ENCODE data around the gene ODAD3.

ODAD3 gene

GRCh38 chr19:11445141-11445540, 10.2 kb upstream of the ODAD3 start:
- Histone ChIP-seq H3K79me2 (ENCODE audit: low read length) (no peaks in the 10 kb centered on the region), H3K9me3 (ENCODE audit: insufficient read depth, low read length) (no peaks in the 10 kb centered on the region), H2AFZ (ENCODE audit: low read depth, low read length) (no peak overlapping the region), H3K27ac (ENCODE audit: low read length) (no peak overlapping the region), H4K20me1 (ENCODE audit: insufficient read depth, low read length) (0 out of 2 replicates have a peak, but pooled peaks cover 2% of the 10 kb centered on the region), H3K36me3 (replicated peaks; ENCODE audit: low read depth, low read length) (peaks cover 55% of the 10 kb centered on the region), H3K4me3 (ENCODE audit: low read length) (no peak overlapping the region), H3K9ac (ENCODE audit: low read length) (no peak overlapping the region), H3K4me2 (ENCODE audit: low read length) (no peak overlapping the region), H3K27me3 (ENCODE audit: low read depth, low read length) (no peaks in the 10 kb centered on the region), H3K4me1 (ENCODE audit: low read length) (no peaks in the 10 kb centered on the region)
- TF ChIP-seq EZH2phosphoT487 (IDR thresholded peaks at IDR 0.05; ENCODE audit: low read depth): no peak
- TF ChIP-seq CTCF (IDR thresholded peaks at IDR 0.05; ENCODE audit: low read depth, low read length): no peak

GRCh38 chr19:11444059-11444458, 9.1 kb upstream of the ODAD3 start:
- no peak for TF ChIP-seq EZH2phosphoT487 (IDR thresholded peaks at IDR 0.05; ENCODE audit: low read depth)
- no peak for TF ChIP-seq CTCF (IDR thresholded peaks at IDR 0.05; ENCODE audit: low read depth, low read length)
- Histone ChIP-seq H3K9me3 (ENCODE audit: insufficient read depth, low read length) (no peaks in the 10 kb centered on the region), H3K27ac (ENCODE audit: low read length) (no peak overlapping the region), H3K4me1 (ENCODE audit: low read length) (no peaks in the 10 kb centered on the region), H3K9ac (ENCODE audit: low read length) (no peak overlapping the region), H3K36me3 (replicated peaks; ENCODE audit: low read depth, low read length) (peaks cover 52% of the 10 kb centered on the region), H2AFZ (ENCODE audit: low read depth, low read length) (no peak overlapping the region), H4K20me1 (ENCODE audit: insufficient read depth, low read length) (0 out of 2 replicates have a peak, but pooled peaks cover 2% of the 10 kb centered on the region), H3K4me3 (ENCODE audit: low read length) (no peak overlapping the region), H3K4me2 (ENCODE audit: low read length) (no peak overlapping the region), H3K27me3 (ENCODE audit: low read depth, low read length) (no peaks in the 10 kb centered on the region), H3K79me2 (ENCODE audit: low read length) (no peaks in the 10 kb centered on the region; the same call in 1 of the 2 replicates)

- H3K36me3 ChIP-seq (replicated peaks; ENCODE audit: low read depth, low read length): peaks cover 36% of the 10 kb centered on the region
- no peaks in the 10 kb centered on the region for H3K27me3 ChIP-seq (ENCODE audit: low read depth, low read length)
- H3K9ac ChIP-seq (ENCODE audit: low read length): peak overlapping the region; percentile 34; the same call in 1 of the 2 replicates
- no peak for TF ChIP-seq EZH2phosphoT487 (IDR thresholded peaks at IDR 0.05; ENCODE audit: low read depth)
- TF ChIP-seq CTCF (IDR thresholded peaks at IDR 0.05; ENCODE audit: low read depth, low read length): no peak
- H2AFZ ChIP-seq (ENCODE audit: low read depth, low read length): no peak overlapping the region
- H3K27ac ChIP-seq (ENCODE audit: low read length): peak overlapping the region; percentile 82
- peak overlapping the region; percentile 55 for H3K4me2 ChIP-seq (ENCODE audit: low read length)
- no peaks in the 10 kb centered on the region for H3K9me3 ChIP-seq (ENCODE audit: insufficient read depth, low read length)
- H3K4me1 ChIP-seq (ENCODE audit: low read length): peaks cover 28% of the 10 kb centered on the region
- peaks cover 15% of the 10 kb centered on the region for H3K79me2 ChIP-seq (ENCODE audit: low read length)
- no peaks in the 10 kb centered on the region for H4K20me1 ChIP-seq (ENCODE audit: insufficient read depth, low read length)
- peak overlapping the region; percentile 40; the same call in 1 of the 2 replicates for H3K4me3 ChIP-seq (ENCODE audit: low read length)
Measured at GRCh38 chr19:11437955-11438354, 3.0 kb upstream of the ODAD3 start.

GRCh38 chr19:11435833-11436313, 952 bp upstream of the ODAD3 start:
- Histone ChIP-seq H3K9ac (ENCODE audit: low read length) (peak overlapping the region; percentile 84), H3K4me3 (ENCODE audit: low read length) (peak overlapping the region; percentile 81), H3K27me3 (ENCODE audit: low read depth, low read length) (no peaks in the 10 kb centered on the region), H4K20me1 (ENCODE audit: insufficient read depth, low read length) (no peaks in the 10 kb centered on the region), H3K4me1 (ENCODE audit: low read length) (peaks cover 28% of the 10 kb centered on the region), H3K36me3 (replicated peaks; ENCODE audit: low read depth, low read length) (peaks cover 20% of the 10 kb centered on the region), H3K79me2 (ENCODE audit: low read length) (peaks cover 15% of the 10 kb centered on the region), H3K4me2 (ENCODE audit: low read length) (peak overlapping the region; percentile 88), H3K27ac (ENCODE audit: low read length) (peak overlapping the region; percentile 40), H3K9me3 (ENCODE audit: insufficient read depth, low read length) (no peaks in the 10 kb centered on the region), H2AFZ (ENCODE audit: low read depth, low read length) (peak overlapping the region; percentile 7; the same call in 1 of the 2 replicates)
- TF ChIP-seq CTCF (IDR thresholded peaks at IDR 0.05; ENCODE audit: low read depth, low read length) (no peak), EZH2phosphoT487 (IDR thresholded peaks at IDR 0.05; ENCODE audit: low read depth) (no peak)

All from OCI-LY3 (cell line).